HepG2 (cell line): ENCODE data around the gene RBM14. TPM values are rescaled to one million over a fixed set of nuclear protein-coding genes. Genes with fewer than 3 reads are reported as not detected.

Source experiments
- CREB1 ChIP-seq, 2 experiments: fragments of 450-650 bp in 1 of 2; IDR thresholded peaks; 2 replicates each; pipeline ENCODE4 v1.6.1; 2016 to 2017; ENCODE audit warnings: control low read depth in 1 of 2, mild to moderate bottlenecking in 1 of 2, missing compliant biosample characterization in 1 of 2, missing genetic modification characterization in 1 of 2
- EP300 ChIP-seq, 3 experiments: sonication (generic) in 1 of 3; formaldehyde crosslinking in 1 of 3; IDR thresholded peaks; 2 replicates each; pipeline versions ENCODE4 v1.5.1 to v1.6.1; 2011 to 2020; ENCODE audit warnings: low read depth in 2 of 3, low read length in 2 of 3, borderline replicate concordance in 1 of 3, improper control_type of control experiment in 1 of 3, mild to moderate bottlenecking in 1 of 3, missing genetic modification reagents in 1 of 3, moderate library complexity in 1 of 3
- GFI1 ChIP-seq: sonication (generic); formaldehyde crosslinking; IDR thresholded peaks from 2 replicates; pipeline ENCODE4 v1.5.0; 2020; ENCODE audit warnings: missing genetic modification reagents, mild to moderate bottlenecking, borderline replicate concordance
- KDM6A ChIP-seq: IDR thresholded peaks from 2 replicates; pipeline ENCODE4 v1.6.1; 2016; ENCODE audit warnings: low read depth
- PAF1 ChIP-seq: IDR thresholded peaks from 2 replicates; pipeline ENCODE4 v1.6.1; 2016; ENCODE audit warnings: missing genetic modification reagents, missing compliant biosample characterization
- PAXIP1 ChIP-seq: sonication (generic); formaldehyde crosslinking; conservative IDR thresholded peaks from 2 replicates; pipeline ENCODE4 v1.4.0; 2020; ENCODE audit warnings: mild to moderate bottlenecking, missing genetic modification reagents, moderate library complexity
- RAD51 ChIP-seq: fragments of 450-650 bp; IDR thresholded peaks from 2 replicates; pipeline ENCODE4 v1.6.1; 2016; ENCODE audit warnings: borderline replicate concordance
- REPIN1 ChIP-seq: sonication (generic); formaldehyde crosslinking; IDR thresholded peaks from 2 replicates; pipeline ENCODE4 v1.8.0; 2022; ENCODE audit warnings: missing genetic modification reagents, low read depth, mild to moderate bottlenecking, borderline replicate concordance
- RXRB ChIP-seq: IDR thresholded peaks from 2 replicates; pipeline ENCODE4 v1.6.1; 2016; ENCODE audit warnings: borderline replicate concordance, missing genetic modification reagents, missing compliant biosample characterization
- U2AF1 ChIP-seq: fragments of 200-400 bp; formaldehyde crosslinking; optimal IDR thresholded peaks from 2 replicates; pipeline ENCODE3; 2017; ENCODE audit warnings: mild to moderate bottlenecking, low read depth, low read length
- ZBTB1 ChIP-seq: sonication (generic); formaldehyde crosslinking; IDR thresholded peaks from 2 replicates; pipeline ENCODE4 v1.4.0; 2020; ENCODE audit warnings: missing genetic modification reagents, borderline replicate concordance
- ZFP37 ChIP-seq: sonication (generic); formaldehyde crosslinking; IDR thresholded peaks from 2 replicates; pipeline ENCODE4 v1.4.0; 2020; ENCODE audit warnings: missing genetic modification reagents, borderline replicate concordance
- ZNF383 ChIP-seq: sonication (generic); formaldehyde crosslinking; IDR thresholded peaks from 2 replicates; pipeline ENCODE4 v1.4.0; 2020; ENCODE audit warnings: missing genetic modification reagents, mild to moderate bottlenecking, borderline replicate concordance
- ZNF484 ChIP-seq: sonication (generic); formaldehyde crosslinking; IDR thresholded peaks from 2 replicates; pipeline ENCODE4 v1.5.1; 2020; ENCODE audit warnings: mild to moderate bottlenecking, low read depth, missing genetic modification reagents, borderline replicate concordance
- ZNF549 ChIP-seq: sonication (generic); formaldehyde crosslinking; IDR thresholded peaks from 2 replicates; pipeline ENCODE4 v1.5.0; 2020; ENCODE audit warnings: missing genetic modification reagents
- ZNF552 ChIP-seq: sonication (generic); formaldehyde crosslinking; IDR thresholded peaks from 2 replicates; pipeline ENCODE4 v1.9.0; 2022; ENCODE audit warnings: missing genetic modification reagents, mild to moderate bottlenecking, borderline replicate concordance
- ZNF556 ChIP-seq: sonication (generic); formaldehyde crosslinking; IDR thresholded peaks from 2 replicates; pipeline ENCODE4 v1.4.0; 2020; ENCODE audit warnings: mild to moderate bottlenecking, missing genetic modification reagents, borderline replicate concordance
- ZNF567 ChIP-seq: sonication (generic); formaldehyde crosslinking; IDR thresholded peaks from 2 replicates; pipeline ENCODE4 v1.8.1; 2023; ENCODE audit warnings: mild to moderate bottlenecking, missing genetic modification reagents, borderline replicate concordance
- ZNF619 ChIP-seq: sonication (generic); formaldehyde crosslinking; IDR thresholded peaks from 2 replicates; pipeline ENCODE4 v1.4.0; 2020; ENCODE audit warnings: mild to moderate bottlenecking, missing genetic modification reagents
- ZNF652 ChIP-seq: IDR thresholded peaks from 2 replicates; pipeline ENCODE4 v1.6.1; 2016; ENCODE audit warnings: low read depth, borderline replicate concordance
- ZNF674 ChIP-seq: sonication (generic); formaldehyde crosslinking; IDR thresholded peaks from 2 replicates; pipeline ENCODE4 v1.5.0; 2020; ENCODE audit warnings: low read depth, mild to moderate bottlenecking, missing genetic modification reagents
- ZNF761 ChIP-seq: sonication (generic); formaldehyde crosslinking; conservative IDR thresholded peaks from 2 replicates; pipeline ENCODE4 v1.4.0; 2020; ENCODE audit warnings: mild to moderate bottlenecking, missing genetic modification reagents
- ZSCAN12 ChIP-seq: sonication (generic); formaldehyde crosslinking; IDR thresholded peaks from 2 replicates; pipeline ENCODE4 v1.9.0; 2021; ENCODE audit warnings: mild to moderate bottlenecking, missing genetic modification reagents
- polyA plus RNA-seq, 8 experiments: library from polyadenylated mRNA; depleted of rRNA in 3 of 8; stranded (reverse) in 7 of 8; unstranded in 1 of 8; fragments of >200 nt; fragmentation: Illumina TruSeq in 4 of 8; extraction: Trizol in 4 of 8; gene quantifications; 2 replicates each; pipeline versions ENCODE4 v1.2.1 to v1.2.3, GENCODE V29; 2011 to 2016; ENCODE audit warnings: low read depth in 4 of 8, missing spikeins in 1 of 8, mixed read lengths in 1 of 8; ENCODE audit not compliant: insufficient read depth in 1 of 8
- total RNA-seq, 5 experiments: library from RNA; depleted of rRNA; stranded (reverse); fragments of >200 nt; fragmentation: Illumina TruSeq; extraction: Trizol; gene quantifications; 2 replicates each; pipeline ENCODE4 v1.2.3, GENCODE V29; 2016; ENCODE audit warnings: low read depth in 1 of 5
- TF ChIP-seq, protein P1 (sequence below): sonication (generic); formaldehyde crosslinking; IDR thresholded peaks from 2 replicates; pipeline ENCODE4 v1.4.0; 2020; ENCODE audit warnings: mild to moderate bottlenecking, low read depth, missing genetic modification reagents

RBM14 gene
- total and polyA plus RNA-seq, 2 of the 13 experiments (the other 11 are each of a cell fraction or from before 2014, with no cell fraction given), result 12.7 to 44.1 TPM

- TF ChIP-seq RXRB (CRISPR knock-in tag) (peak; percentile 38; the same call in 1 of the 2 replicates), ZNF674 (0 out of 2 replicates have a peak, but pooled peaks have one; percentile 40), EP300 (IDR thresholded peaks at IDR 0.05; ENCODE audit: low read depth in 2 of 2, low read length in 2 of 2) (no peak), EP300 (CRISPR knock-in tag; IDR thresholded peaks at IDR 0.05; ENCODE audit: borderline replicate concordance) (peak; percentile 42), REPIN1 (CRISPR knock-in tag) (peak; percentile 95; the same call in 1 of the 2 replicates), ZNF383 (CRISPR knock-in tag) (no peak), PAF1 (CRISPR knock-in tag) (no peak), PAXIP1 (CRISPR knock-in tag) (peak; percentile 71), ZNF567 (no peak), ZBTB1 (CRISPR knock-in tag) (no peak), ZNF556 (CRISPR knock-in tag) (peak; percentile 77; the same call in 1 of the 2 replicates), ZNF549 (CRISPR knock-in tag) (no peak), U2AF1 (peak; percentile 57), GFI1 (CRISPR knock-in tag) (peak; percentile 52; the same call in 1 of the 2 replicates), ZFP37 (CRISPR knock-in tag) (peak; percentile 95), KDM6A (CRISPR knock-in tag) (0 out of 2 replicates have a peak, but pooled peaks have one; percentile 19), ZNF619 (CRISPR knock-in tag) (no peak), ZNF552 (CRISPR knock-in tag) (peak; percentile 36; the same call in 1 of the 2 replicates), ZNF484 (CRISPR knock-in tag) (no peak), RAD51 (no peak), CREB1 (IDR thresholded peaks at IDR 0.05) (peak; percentile 38; the same call in 1 of the 2 replicates), CREB1 (CRISPR knock-in tag; IDR thresholded peaks at IDR 0.05) (peak; percentile 53), ZSCAN12 (no peak; the same call in 1 of the 2 replicates), ZNF652 (CRISPR knock-in tag) (no peak), ZNF761 (CRISPR knock-in tag) (peak; percentile 77; the same call in 1 of the 2 replicates)
- TF ChIP-seq, protein P1, sequence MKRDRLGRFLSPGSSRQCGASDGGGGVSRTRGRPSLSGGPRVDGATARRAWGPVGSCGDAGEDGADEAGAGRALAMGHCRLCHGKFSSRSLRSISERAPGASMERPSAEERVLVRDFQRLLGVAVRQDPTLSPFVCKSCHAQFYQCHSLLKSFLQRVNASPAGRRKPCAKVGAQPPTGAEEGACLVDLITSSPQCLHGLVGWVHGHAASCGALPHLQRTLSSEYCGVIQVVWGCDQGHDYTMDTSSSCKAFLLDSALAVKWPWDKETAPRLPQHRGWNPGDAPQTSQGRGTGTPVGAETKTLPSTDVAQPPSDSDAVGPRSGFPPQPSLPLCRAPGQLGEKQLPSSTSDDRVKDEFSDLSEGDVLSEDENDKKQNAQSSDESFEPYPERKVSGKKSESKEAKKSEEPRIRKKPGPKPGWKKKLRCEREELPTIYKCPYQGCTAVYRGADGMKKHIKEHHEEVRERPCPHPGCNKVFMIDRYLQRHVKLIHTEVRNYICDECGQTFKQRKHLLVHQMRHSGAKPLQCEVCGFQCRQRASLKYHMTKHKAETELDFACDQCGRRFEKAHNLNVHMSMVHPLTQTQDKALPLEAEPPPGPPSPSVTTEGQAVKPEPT (CRISPR knock-in tag), result peak; percentile 56; the same call in 1 of the 2 replicates
Observed at GRCh38 chr11:66592457-66593302, 23.8 kb upstream of the RBM14 start, which contains the start of the genes CCDC87 and CCS (continued).
